Suprapubic skin (tissue), 4 donors: ENCODE data around the gene ENGASE. TPM values are rescaled to one million over a fixed set of nuclear protein-coding genes. Genes with fewer than 3 reads are reported as not detected.

Experiments
- DNase-seq, 2 donors: peaks; one replicate each; pipeline ENCODE4 v3.0.0-alpha.2; 2019; ENCODE audit warnings: low spot score in 2 of 2
- H3K27ac ChIP-seq: fragments of 200-600 bp; sonication (generic); one replicate; pipeline ENCODE4 v1.5.1; 2019
- H3K27me3 ChIP-seq: fragments of 200-600 bp; sonication (generic); one replicate; pipeline ENCODE4 v1.5.1; 2019
- H3K36me3 ChIP-seq: fragments of 200-600 bp; sonication (generic); one replicate; pipeline ENCODE4 v1.5.1; 2019
- H3K4me1 ChIP-seq: fragments of 200-600 bp; sonication (generic); one replicate; pipeline ENCODE4 v1.5.1; 2019
- H3K4me3 ChIP-seq: fragments of 200-600 bp; sonication (generic); one replicate; pipeline ENCODE4 v1.5.1; 2019; ENCODE audit warnings: mild to moderate bottlenecking
- H3K9me3 ChIP-seq: fragments of 200-600 bp; sonication (generic); one replicate; pipeline ENCODE4 v1.5.1; 2019
- EP300 ChIP-seq: sonication (generic); formaldehyde crosslinking; IDR thresholded peaks from one replicate; pipeline ENCODE4 v1.6.1; 2017; ENCODE audit warnings: antibody characterized with exemption
- POLR2A ChIP-seq, 2 donors: fragments of 450-650 bp; IDR thresholded peaks; one replicate each; pipeline ENCODE4 v1.6.1; 2017; ENCODE audit warnings: antibody characterized with exemption in 2 of 2, mild to moderate bottlenecking in 2 of 2, moderate library complexity in 2 of 2
- POLR2AphosphoS5 ChIP-seq, 3 donors: sonication (generic); formaldehyde crosslinking; IDR thresholded peaks; one replicate each; pipeline ENCODE4 v1.6.1; 2017; ENCODE audit warnings: antibody characterized with exemption in 3 of 3
- WGBS: methylation state at CpG from one replicate; pipeline ENCODE4 v1.1.5; 2018; 5-methylcytosine and 5-hydroxymethylcytosine counted together
- total RNA-seq, 4 donors: library from RNA; depleted of rRNA; stranded (reverse); fragments of >200 nt; gene quantifications; one replicate each; pipeline ENCODE4 v1.1.0, GENCODE V29; 2016
- TF ChIP-seq, protein P1 (sequence below), 2 donors: fragments of 200-600 bp in 1 of 2; fragments of 450-650 bp in 1 of 2; sonication (generic) in 1 of 2; IDR thresholded peaks; one replicate each; pipeline ENCODE4 v1.5.1; 2016 to 2019; ENCODE audit warnings: antibody characterized with exemption in 2 of 2, mild to moderate bottlenecking in 1 of 2, moderate library complexity in 1 of 2

Gene ENGASE
- total RNA-seq, 4 donors from 2014 or later = 20.6 to 87.6 (median 38.4) TPM

DNA sequence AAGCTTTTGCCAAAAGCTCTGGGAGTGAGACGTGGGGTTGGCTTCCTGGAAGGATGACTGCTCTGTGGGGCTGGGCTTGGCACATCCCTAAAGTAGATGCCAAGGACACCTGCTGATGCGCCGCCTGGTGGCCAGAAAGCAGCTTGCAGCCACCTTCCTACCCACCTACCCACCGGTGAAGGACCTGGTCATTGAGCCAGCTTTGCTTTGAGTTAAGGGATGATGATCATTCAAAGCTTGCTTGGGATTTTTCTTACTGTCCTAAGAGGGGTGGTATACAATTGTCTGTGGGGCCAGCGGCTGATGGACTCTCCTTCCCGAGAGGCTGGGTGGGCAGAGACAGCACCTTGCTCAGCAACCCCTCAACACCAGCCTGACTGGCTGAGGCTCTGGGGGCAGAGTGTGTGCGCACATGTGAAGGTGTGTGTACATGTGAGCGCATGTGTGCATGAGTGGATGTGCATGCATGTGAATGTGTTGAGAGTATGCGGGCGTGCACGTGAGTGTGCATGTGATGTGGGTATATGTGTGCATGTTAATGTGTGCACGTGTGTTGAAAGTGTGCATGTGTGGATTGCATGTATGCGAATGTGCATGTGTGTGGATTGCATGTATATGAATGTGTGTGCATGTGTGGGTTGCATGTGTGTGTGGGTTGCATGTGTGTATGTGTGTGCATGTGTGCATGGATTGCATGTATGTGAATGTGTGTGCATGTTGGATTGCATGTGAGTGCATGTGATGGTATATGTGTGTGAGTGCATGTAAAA is 32.0 kb upstream of the ENGASE start:
- H3K4me3 ChIP-seq = no peak overlapping the region
- H3K4me1 ChIP-seq = peaks cover 40% of the 10 kb centered on the region
- WGBS = 73% methylated on average over 12 of the region's 13 CpGs
- no peak overlapping the region for H3K27ac ChIP-seq
- H3K27me3 ChIP-seq = no peaks in the 10 kb centered on the region
- H3K9me3 ChIP-seq = no peaks in the 10 kb centered on the region
- DNase-seq = no peak
- H3K36me3 ChIP-seq = no peaks in the 10 kb centered on the region
- TF ChIP-seq, protein P1, sequence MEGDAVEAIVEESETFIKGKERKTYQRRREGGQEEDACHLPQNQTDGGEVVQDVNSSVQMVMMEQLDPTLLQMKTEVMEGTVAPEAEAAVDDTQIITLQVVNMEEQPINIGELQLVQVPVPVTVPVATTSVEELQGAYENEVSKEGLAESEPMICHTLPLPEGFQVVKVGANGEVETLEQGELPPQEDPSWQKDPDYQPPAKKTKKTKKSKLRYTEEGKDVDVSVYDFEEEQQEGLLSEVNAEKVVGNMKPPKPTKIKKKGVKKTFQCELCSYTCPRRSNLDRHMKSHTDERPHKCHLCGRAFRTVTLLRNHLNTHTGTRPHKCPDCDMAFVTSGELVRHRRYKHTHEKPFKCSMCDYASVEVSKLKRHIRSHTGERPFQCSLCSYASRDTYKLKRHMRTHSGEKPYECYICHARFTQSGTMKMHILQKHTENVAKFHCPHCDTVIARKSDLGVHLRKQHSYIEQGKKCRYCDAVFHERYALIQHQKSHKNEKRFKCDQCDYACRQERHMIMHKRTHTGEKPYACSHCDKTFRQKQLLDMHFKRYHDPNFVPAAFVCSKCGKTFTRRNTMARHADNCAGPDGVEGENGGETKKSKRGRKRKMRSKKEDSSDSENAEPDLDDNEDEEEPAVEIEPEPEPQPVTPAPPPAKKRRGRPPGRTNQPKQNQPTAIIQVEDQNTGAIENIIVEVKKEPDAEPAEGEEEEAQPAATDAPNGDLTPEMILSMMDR (IDR thresholded peaks at IDR 0.05) = peak; percentile 76 to 83
- TF ChIP-seq POLR2AphosphoS5 (IDR thresholded peaks at IDR 0.05) = no peak

DNA sequence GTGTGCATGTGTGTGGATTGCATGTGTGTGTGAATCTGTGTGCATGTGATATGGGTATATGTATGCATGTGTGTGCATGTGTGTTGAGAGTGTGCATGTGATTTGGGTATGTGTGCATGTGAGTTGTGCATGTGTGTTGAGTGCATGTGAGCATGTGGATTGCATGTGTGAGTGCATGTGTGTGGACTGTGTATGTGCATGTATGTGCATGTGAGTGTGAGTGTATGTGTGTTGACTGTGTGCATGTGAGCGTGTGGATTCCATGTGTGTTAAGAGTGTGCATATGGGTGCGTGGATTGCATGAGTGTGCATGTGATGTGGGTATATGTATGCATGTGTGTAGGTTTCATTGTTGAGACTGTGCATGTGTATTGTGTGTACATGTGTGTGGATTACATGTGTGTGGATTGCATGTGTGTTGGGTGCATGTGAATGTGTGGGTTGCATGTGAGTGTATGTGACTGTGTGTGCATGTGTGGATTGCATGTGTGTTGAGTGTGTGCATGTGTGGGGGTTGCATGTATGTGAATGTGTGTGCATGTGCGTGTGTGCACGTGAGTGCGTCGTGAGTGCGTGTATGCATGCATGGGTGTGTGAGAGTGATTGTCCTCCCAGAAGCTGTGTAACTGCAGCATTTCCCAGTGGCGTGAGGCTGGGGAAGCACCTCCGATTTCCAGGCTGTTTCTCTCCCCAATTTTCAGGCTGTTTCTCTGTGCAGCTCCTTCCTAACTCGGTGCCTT is 31.3 kb upstream of the ENGASE start:
- WGBS = 73% methylated on average over 10 of the region's 10 CpGs
- Histone ChIP-seq H3K36me3 (no peaks in the 10 kb centered on the region), H3K27ac (no peak overlapping the region), H3K9me3 (no peaks in the 10 kb centered on the region), H3K4me3 (no peak overlapping the region), H3K27me3 (no peaks in the 10 kb centered on the region), H3K4me1 (peaks cover 38% of the 10 kb centered on the region)
- TF ChIP-seq POLR2AphosphoS5 (IDR thresholded peaks at IDR 0.05) (no peak), POLR2A (IDR thresholded peaks at IDR 0.05) (no peak), EP300 (no peak)
- TF ChIP-seq, protein P1 (IDR thresholded peaks at IDR 0.05) = no peak
- DNase-seq = no peak

DNA sequence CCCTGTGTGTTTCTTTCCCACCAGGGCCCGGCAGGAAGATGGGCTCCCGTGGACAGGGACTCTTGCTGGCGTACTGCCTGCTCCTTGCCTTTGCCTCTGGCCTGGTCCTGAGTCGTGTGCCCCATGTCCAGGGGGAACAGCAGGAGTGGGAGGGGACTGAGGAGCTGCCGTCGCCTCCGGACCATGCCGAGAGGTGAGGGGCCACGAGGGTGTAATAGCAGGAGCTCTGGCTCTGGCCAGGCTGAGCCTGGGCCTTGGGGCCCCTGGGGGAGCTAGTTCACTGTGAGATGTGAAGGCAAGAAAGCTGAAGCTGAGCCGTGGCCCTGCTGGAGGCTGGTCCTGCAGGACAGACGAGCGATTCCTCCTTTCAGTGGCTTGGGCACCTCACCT is 30.7 kb upstream of the ENGASE start:
- H3K4me1 ChIP-seq = peaks cover 33% of the 10 kb centered on the region
- no peaks in the 10 kb centered on the region for H3K9me3 ChIP-seq
- DNase-seq = peak in 1 of 2 donors; percentile 55
- H3K27me3 ChIP-seq = no peaks in the 10 kb centered on the region
- H3K27ac ChIP-seq = no peak overlapping the region
- 79% methylated on average over 6 of the region's 12 CpGs for WGBS
- TF ChIP-seq EP300 = no peak
- no peak for TF ChIP-seq POLR2AphosphoS5 (IDR thresholded peaks at IDR 0.05)
- no peak overlapping the region for H3K4me3 ChIP-seq
- no peaks in the 10 kb centered on the region for H3K36me3 ChIP-seq

DNA sequence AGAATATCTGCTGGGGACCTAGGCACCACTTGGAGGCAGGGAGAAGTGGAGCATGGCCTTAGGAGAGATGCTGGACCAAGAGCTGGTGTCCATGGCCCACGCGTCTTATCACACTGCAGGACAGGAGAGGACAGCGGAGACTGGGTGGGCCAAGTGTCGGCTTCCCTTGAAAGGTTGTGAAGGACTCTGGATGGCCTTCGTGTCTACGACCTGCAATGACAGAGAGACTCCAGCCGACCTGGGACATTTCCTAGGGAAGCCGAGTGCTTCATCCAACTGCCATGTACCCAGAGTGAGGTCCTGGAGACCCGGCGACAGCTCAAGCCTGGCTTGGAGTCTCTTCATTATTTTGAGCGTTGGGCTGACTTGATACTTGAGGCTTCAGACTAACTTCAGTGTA is 30.2 kb upstream of the ENGASE start:
- H3K4me1 ChIP-seq = peaks cover 31% of the 10 kb centered on the region
- H3K36me3 ChIP-seq = no peaks in the 10 kb centered on the region
- peak in 1 of 2 donors; percentile 40 for DNase-seq
- H3K27me3 ChIP-seq = no peaks in the 10 kb centered on the region
- 95% methylated on average over 11 of the region's 11 CpGs for WGBS
- H3K4me3 ChIP-seq = no peak overlapping the region
- no peak overlapping the region for H3K27ac ChIP-seq
- no peaks in the 10 kb centered on the region for H3K9me3 ChIP-seq
- TF ChIP-seq POLR2A (IDR thresholded peaks at IDR 0.05) (no peak), EP300 (no peak), POLR2AphosphoS5 (IDR thresholded peaks at IDR 0.05) (no peak)
- TF ChIP-seq, protein P1 (IDR thresholded peaks at IDR 0.05) = no peak

DNA sequence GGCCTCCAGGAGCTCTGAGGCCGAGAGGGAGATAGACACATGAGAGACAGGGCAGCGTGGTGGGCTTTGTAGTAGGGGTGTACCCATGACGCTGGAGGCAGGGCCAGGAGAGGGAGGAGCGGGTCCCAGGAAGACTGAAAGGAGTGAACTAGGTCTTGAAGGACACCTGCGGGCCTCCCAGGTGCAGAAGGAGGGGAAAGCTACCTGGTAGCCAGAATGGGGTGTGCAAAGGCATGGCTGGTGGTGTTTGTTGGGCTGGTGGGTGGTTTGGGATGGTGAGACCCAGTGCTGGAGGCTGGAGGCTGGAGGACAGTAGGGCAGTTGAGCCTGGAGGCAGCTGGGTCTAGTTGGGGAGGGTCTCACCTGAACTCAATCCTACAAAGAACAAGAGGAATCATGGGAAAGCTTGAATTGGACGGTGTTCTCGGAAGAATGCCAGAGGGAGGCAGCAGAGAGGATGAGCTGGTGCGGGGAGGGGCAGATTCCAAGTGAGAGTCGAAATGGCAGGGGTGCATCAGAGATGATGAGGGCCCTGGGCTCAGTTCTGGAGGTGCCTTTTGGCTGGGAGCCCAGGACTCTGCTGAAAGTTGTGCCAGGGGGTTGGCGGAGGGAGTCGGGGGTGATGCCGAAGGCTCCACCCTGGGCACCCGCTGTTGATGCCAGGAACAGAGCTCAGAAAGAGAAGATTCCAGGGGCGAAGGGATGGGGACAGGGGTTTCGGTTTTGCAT is 29.5 kb upstream of the ENGASE start:
- Histone ChIP-seq H3K4me3 (no peak overlapping the region), H3K9me3 (no peaks in the 10 kb centered on the region), H3K27me3 (no peaks in the 10 kb centered on the region), H3K27ac (no peak overlapping the region), H3K36me3 (no peaks in the 10 kb centered on the region), H3K4me1 (peaks cover 31% of the 10 kb centered on the region)
- DNase-seq = peak in 1 of 2 donors; percentile 58
- WGBS = 62% methylated on average over 15 of the region's 15 CpGs
- TF ChIP-seq POLR2A (IDR thresholded peaks at IDR 0.05) (no peak), POLR2AphosphoS5 (IDR thresholded peaks at IDR 0.05) (no peak)
- TF ChIP-seq, protein P1 (IDR thresholded peaks at IDR 0.05) = no peak
